ENCODE data around the gene SDR42E2.

The SDR42E2 gene

GRCh38 chr16:22240023-22240710, 77.9 kb downstream of the SDR42E2 start:
- no peak for DNase-seq (ENCODE audit: low read depth in 1 of 2, low spot score in 1 of 2)
